ENCODE data around the gene KRTAP5-6.

The KRTAP5-6 gene

DNA sequence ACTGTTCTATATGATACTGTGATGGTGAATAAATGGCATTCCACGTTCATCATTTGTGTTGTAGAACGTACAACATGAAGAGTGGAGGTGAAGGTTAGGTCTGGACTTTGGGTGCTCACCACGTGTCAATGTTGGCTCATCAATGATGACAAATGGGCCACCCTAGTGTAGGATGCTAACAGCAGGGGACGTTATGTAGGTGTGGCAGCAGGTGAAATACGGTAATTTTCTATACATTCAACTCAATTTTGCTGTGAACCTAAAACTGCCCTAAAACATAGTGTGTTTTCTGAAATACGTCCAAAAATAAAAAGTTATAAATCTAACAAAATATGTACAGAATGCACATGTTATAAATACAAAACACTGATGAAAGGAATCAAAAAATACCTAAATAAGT lies 6.2 kb downstream of the KRTAP5-6 start:
- DNase-seq = no peak

DNA sequence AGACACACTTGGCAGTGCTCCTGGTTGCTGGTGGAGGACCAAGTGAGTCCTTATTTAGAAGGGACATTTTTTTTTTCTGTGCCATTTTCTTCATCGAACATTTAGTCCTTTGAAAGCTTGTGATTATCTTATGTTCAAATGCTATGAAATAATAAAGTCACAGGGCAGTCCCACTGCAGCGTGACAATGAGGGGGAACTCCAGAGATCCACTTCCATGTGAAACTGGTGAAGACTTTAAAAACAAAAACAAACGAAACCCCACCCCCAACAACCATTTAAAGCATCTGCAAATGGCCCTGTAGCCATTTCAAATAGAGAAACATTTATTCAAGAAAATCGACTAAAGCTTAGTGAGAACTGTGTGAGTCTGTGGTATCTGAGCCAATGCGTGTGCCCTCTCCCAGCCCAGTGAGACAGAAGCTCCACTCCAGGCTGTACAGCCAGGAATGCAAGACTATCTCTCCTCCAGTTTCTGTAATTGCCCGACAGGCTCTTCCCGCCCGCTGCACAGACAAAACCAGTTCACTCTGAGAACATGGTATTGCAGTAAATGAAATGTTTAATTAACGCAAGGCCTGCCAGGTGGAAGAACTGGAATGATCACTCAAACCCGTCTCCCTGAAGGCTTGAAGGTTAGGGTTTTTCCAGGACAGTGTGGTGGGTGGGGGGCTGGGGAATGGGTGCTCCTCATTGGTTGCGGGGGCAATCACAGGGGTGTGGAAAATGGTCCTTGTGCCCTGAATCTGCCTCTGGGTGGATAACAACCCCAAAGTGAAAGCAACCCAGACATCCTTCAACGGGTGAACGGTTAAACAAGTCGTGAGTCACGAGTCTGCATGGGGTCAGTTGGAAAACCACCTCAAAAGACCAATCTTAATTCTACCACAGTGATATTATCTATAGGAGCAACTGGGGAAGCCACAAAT lies 8.4 kb downstream of the KRTAP5-6 start:
- no peak for DNase-seq

GRCh38 chr11:1706634-1707400 lies 9.8 kb downstream of the KRTAP5-6 start:
- no peak for DNase-seq

DNA sequence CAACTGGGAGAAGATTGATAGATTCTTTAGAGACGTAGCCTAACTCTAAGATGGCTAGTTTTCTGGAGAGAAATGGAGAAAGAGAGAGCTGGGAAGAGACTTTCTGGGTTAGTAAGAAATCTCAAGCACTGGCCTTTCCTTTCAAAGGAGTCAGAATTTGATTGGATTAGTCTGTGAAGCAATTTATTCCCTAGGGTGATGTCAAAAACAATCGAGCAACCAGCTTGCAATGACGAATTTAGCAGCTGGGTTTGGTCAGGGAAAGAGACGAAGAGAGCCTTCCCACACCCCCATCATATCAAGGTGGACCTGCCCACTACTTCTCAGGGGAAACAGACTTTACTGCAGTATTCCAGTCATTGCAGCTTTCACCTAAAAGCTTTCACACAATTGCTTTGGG lies 10.8 kb downstream of the KRTAP5-6 start:
- no peak for DNase-seq

DNA sequence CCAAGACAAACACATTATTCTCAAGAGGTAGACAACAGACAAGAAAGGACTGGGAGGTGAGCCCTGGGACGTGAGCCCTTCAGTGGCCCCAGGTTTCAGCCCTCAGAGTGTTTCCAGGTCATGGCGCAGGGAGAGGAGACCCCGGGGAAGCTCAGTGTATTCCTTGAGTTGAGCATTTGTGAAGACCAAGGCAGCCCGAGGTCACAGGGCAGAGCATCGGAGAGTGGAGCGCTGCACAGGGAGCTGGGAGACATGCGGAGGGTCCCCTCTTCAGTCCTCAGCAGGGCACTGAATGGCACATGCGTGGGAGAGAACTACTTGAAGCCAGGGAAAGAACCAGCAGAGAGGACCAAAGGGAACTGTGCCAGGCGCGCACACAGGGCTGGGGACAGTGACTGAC lies 11.7 kb downstream of the KRTAP5-6 start:
- DNase-seq = no peak

- DNase-seq = no peak
These were observed 18.2 kb downstream of the KRTAP5-6 start for GRCh38 chr11:1714908-1715885.

GRCh38 chr11:1717745-1718144 lies 20.8 kb downstream of the KRTAP5-6 start:
- no peak for DNase-seq

DNA sequence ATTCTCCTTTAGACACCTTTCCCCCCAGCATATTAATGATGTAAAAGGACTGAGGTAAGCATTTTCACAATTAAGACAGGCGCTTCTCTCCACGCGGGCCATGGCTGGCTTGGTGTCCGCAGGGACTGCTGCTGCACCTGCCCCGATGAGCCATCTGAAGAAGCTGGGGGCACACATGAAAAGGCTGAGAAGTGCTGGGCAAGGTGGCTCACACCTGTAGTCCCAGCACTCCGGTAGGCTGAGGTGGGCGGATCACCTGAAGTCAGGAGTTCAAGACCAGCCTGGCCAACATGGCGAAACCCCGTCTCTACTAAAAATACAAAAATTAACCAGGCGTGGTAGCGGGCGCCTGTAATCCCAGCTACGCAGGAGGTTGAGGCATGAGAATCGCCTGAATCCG lies 21.3 kb downstream of the KRTAP5-6 start:
- DNase-seq = no peak

DNA sequence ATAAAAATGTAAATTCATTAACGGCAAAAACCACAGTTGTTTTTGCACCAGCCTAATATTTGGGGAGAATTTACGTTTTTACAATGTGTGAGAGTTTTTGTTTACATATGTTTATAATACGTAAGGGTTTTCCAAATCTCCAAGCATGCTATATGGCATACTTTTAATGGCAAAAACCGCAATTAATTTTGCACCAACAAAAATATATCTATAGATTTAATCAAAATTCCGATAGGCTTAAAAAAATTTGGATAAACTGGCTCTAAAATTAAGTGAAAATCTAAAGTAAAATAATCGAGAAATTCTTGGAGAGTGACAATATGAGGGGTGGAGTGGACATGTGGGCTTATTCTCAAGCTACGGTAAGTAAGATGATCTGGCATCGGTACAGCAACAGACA lies 22.8 kb downstream of the KRTAP5-6 start:
- DNase-seq = no peak

- DNase-seq = no peak
These were observed 30.2 kb downstream of the KRTAP5-6 start for GRCh38 chr11:1727096-1727690.

GRCh38 chr11:1727861-1728260 lies 30.9 kb downstream of the KRTAP5-6 start:
- no peak for DNase-seq

- DNase-seq = no peak
These were observed 31.3 kb downstream of the KRTAP5-6 start for GRCh38 chr11:1728301-1728700.

- no peak for DNase-seq
These were observed 32.1 kb downstream of the KRTAP5-6 start for GRCh38 chr11:1728931-1729691.

- DNase-seq = no peak
These were observed 32.7 kb downstream of the KRTAP5-6 start for GRCh38 chr11:1729692-1730011.

DNA sequence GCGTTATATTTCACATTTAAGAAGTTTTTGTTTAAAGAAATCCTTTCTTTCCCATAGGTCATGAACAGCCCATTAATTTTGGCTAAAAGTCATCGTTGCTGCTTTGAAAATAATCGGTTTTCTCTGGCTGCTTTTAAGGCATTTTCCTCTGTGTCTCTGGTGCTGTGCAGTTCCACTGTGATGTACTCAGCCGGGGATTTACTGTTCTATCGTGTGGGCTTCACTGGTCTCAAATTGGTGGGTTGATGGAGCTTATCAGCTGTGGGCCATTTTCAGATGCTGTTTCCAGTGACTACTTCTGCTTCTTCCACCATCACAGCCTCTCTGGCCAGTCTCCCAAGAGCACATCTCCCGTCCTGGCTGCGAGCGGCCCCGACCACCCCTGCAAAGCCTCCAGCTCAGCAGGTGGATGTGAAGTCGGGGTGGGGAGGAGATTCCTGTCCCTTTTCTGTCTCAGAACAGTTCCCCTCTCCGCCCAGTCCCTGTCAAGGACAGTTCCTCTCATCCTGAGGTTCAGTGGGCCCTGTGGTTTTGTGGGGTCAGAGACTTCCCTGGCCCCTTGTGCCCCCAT lies 33.1 kb downstream of the KRTAP5-6 start:
- DNase-seq = no peak

- DNase-seq = no peak
These were observed 34.6 kb downstream of the KRTAP5-6 start for GRCh38 chr11:1731451-1732059.

- DNase-seq = no peak
These were observed 35.5 kb downstream of the KRTAP5-6 start for GRCh38 chr11:1732418-1733008.

GRCh38 chr11:1733009-1733715 lies 36.2 kb downstream of the KRTAP5-6 start:
- no peak for DNase-seq

DNA sequence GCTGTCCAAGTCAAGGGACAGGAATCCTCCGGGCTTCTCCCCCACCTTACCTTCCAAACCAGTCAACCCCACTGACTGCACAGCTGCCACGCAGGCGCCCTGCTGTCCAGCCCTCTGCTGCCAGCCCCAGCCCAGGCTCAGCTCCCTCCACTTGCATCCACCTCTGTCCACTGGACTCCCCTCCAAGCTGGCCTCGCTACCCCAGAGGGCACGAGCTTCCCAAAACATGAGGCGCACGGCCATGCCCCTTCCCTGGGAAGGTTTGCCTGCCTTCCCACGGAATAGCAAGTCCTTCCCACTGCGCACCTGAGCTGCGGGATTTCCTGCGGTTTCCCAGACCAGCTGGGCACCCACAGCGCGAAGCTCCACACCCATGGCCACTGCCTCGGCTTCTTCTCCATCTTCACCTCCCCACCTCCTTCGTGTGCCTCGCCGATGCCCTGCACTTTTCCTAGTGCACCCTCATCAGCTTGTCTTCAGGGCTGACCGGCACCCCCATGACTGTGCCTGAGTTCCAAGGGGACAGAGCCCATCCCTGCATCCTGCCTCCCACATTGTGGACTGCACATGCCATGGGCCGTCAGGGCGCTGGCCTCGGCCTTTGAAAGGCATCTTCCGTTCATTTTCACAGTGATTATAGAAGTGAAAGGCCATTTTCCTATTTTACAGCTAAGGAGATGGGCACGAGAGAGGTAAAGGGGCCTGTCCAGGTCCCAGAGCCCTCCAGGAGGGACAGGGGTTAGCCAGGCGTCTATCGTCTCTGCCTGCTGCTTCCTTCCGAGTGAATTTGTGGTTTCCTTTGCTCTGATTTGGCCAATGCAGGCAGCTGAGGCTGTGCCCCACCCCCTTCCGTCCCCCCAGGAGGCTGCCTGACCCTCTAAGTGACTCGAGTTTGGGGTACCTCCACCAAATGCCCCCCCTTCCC lies 37.0 kb downstream of the KRTAP5-6 start:
- no peak for DNase-seq

Data from amniotic stem cell (primary cell).